GM23248 (cell line): Measurements from ENCODE around the gene SCFD1.

Experiments used
- EZH2 ChIP-seq: fragments of 200-600 bp; sonication (generic); IDR thresholded peaks from 2 replicates; pipeline ENCODE4 v1.6.1; 2018; ENCODE audit warnings: antibody characterized with exemption, mild to moderate bottlenecking; ENCODE audit not compliant: insufficient read depth, poor library complexity, severe bottlenecking
- EZH2phosphoT487 ChIP-seq: fragments of 200-600 bp; sonication (generic); IDR thresholded peaks from 2 replicates; pipeline ENCODE4 v1.6.1; 2018; ENCODE audit warnings: antibody characterized with exemption, moderate library complexity, mild to moderate bottlenecking, low read depth; ENCODE audit not compliant: insufficient read depth

GRCh38 chr14:30710876-30711275 lies 88.8 kb downstream of the SCFD1 start:
- no peak for TF ChIP-seq EZH2phosphoT487
- no peak for TF ChIP-seq EZH2
